Neuronal stem cell (in vitro differentiated cells): ENCODE data around the gene PSD4.

Experiments
- DNase-seq: peaks from one replicate; pipeline ENCODE4 v3.0.0-alpha.2; 2013; ENCODE audit warnings: low spot score
- H2AFZ ChIP-seq: one replicate; pipeline ENCODE4 v1.6.1; 2013; ENCODE audit warnings: mild to moderate bottlenecking, low read length, inconsistent platforms
- H2AK5ac ChIP-seq: 2 replicates; pipeline ENCODE4 v1.6.1; 2013; ENCODE audit warnings: low read depth, mild to moderate bottlenecking, inconsistent platforms, low read length, moderate library complexity, mixed read lengths
- H2BK120ac ChIP-seq: 2 replicates; pipeline ENCODE4 v1.6.1; 2013; ENCODE audit warnings: low read depth, mild to moderate bottlenecking, inconsistent platforms, low read length, moderate library complexity, mixed read lengths
- H2BK12ac ChIP-seq: one replicate; pipeline ENCODE4 v1.6.1; 2013; ENCODE audit warnings: low read length, inconsistent platforms
- H2BK15ac ChIP-seq: 2 replicates; pipeline ENCODE4 v1.6.1; 2013; ENCODE audit warnings: mild to moderate bottlenecking, low read length, inconsistent platforms, mixed read lengths
- H2BK5ac ChIP-seq: one replicate; pipeline ENCODE4 v1.6.1; 2013; ENCODE audit warnings: inconsistent platforms, mild to moderate bottlenecking, low read length, moderate library complexity
- H3K14ac ChIP-seq: one replicate; pipeline ENCODE4 v1.6.1; 2013; ENCODE audit warnings: low read length, inconsistent platforms
- H3K18ac ChIP-seq: 2 replicates; pipeline ENCODE4 v1.6.1; 2013; ENCODE audit warnings: low read length, inconsistent platforms
- H3K23ac ChIP-seq: 2 replicates; pipeline ENCODE4 v1.6.1; 2013; ENCODE audit warnings: low read depth, mild to moderate bottlenecking, mixed read lengths, low read length, inconsistent platforms; ENCODE audit not compliant: poor library complexity
- H3K27ac ChIP-seq: replicated peaks from 3 replicates; pipeline ENCODE4 v1.5.1; 2013; ENCODE audit warnings: low read length, inconsistent platforms
- H3K27me3 ChIP-seq, 3 experiments: 2 replicates each; pipeline ENCODE4 v1.6.1; 2013; ENCODE audit warnings: low read length in 3 of 3, mild to moderate bottlenecking in 2 of 3, inconsistent platforms in 1 of 3, low read depth in 1 of 3, mixed read lengths in 1 of 3, moderate library complexity in 1 of 3; ENCODE audit not compliant: control insufficient read depth in 3 of 3, insufficient read depth in 3 of 3
- H3K36me3 ChIP-seq, 2 donors: replicated peaks in 1 of 2; 2 replicates each; pipeline ENCODE4 v1.6.1; 2013; ENCODE audit warnings: low read length in 2 of 2; ENCODE audit not compliant: control insufficient read depth in 2 of 2, insufficient read depth in 2 of 2
- H3K4ac ChIP-seq: 2 replicates; pipeline ENCODE4 v1.6.1; 2013; ENCODE audit warnings: inconsistent platforms, mild to moderate bottlenecking, low read length, moderate library complexity
- H3K4me1 ChIP-seq, 2 donors: 1 replicate in 1 of 2; 2 replicates in 1 of 2; pipeline ENCODE4 v1.6.1; 2013; ENCODE audit warnings: low read length in 2 of 2, low read depth in 1 of 2; ENCODE audit not compliant: control insufficient read depth in 2 of 2, insufficient read depth in 1 of 2
- H3K4me2 ChIP-seq: one replicate; pipeline ENCODE4 v1.6.1; 2013; ENCODE audit warnings: mild to moderate bottlenecking, low read length, inconsistent platforms; ENCODE audit not compliant: insufficient read depth, poor library complexity, severe bottlenecking
- H3K4me3 ChIP-seq, 2 donors: 2 replicates each; pipeline ENCODE4 v1.5.1; 2013; ENCODE audit warnings: low read length in 2 of 2, mild to moderate bottlenecking in 2 of 2, inconsistent platforms in 1 of 2, moderate library complexity in 1 of 2
- H3K79me1 ChIP-seq: one replicate; pipeline ENCODE4 v1.6.1; 2013; ENCODE audit warnings: low read depth, mild to moderate bottlenecking, inconsistent platforms, low read length, moderate library complexity
- H3K9ac ChIP-seq: one replicate; pipeline ENCODE4 v1.6.1; 2013; ENCODE audit warnings: mild to moderate bottlenecking, low read depth, low read length, inconsistent platforms; ENCODE audit not compliant: poor library complexity
- H3K9me3 ChIP-seq, 2 donors: replicated peaks in 1 of 2; 2 replicates each; pipeline versions ENCODE3 to v1.6.1; 2013; ENCODE audit warnings: low read length in 2 of 2, mild to moderate bottlenecking in 2 of 2, inconsistent platforms in 1 of 2, low read depth in 1 of 2, mixed read lengths in 1 of 2, moderate library complexity in 1 of 2; ENCODE audit not compliant: control insufficient read depth in 2 of 2, insufficient read depth in 1 of 2
- H4K8ac ChIP-seq: one replicate; pipeline ENCODE4 v1.6.1; 2013; ENCODE audit warnings: low read depth, mild to moderate bottlenecking, inconsistent platforms, low read length, moderate library complexity
- H4K91ac ChIP-seq: one replicate; pipeline ENCODE4 v1.6.1; 2013; ENCODE audit warnings: low read length, low read depth, mild to moderate bottlenecking, inconsistent platforms; ENCODE audit not compliant: poor library complexity
- WGBS, 2 donors: extraction: QIAGEN DNeasy Blood & Tissue Kit; methylation state at CpG; one replicate each; pipeline ENCODE4 v1.1.7; 2013; ENCODE audit warnings: missing lambda C conversion rate in 2 of 2, mixed read lengths in 1 of 2; ENCODE audit not compliant: insufficient read length in 2 of 2, insufficient replicate concordance in 1 of 2; ENCODE audit errors: extremely low coverage in 2 of 2; 5-methylcytosine and 5-hydroxymethylcytosine counted together

The PSD4 gene

DNA sequence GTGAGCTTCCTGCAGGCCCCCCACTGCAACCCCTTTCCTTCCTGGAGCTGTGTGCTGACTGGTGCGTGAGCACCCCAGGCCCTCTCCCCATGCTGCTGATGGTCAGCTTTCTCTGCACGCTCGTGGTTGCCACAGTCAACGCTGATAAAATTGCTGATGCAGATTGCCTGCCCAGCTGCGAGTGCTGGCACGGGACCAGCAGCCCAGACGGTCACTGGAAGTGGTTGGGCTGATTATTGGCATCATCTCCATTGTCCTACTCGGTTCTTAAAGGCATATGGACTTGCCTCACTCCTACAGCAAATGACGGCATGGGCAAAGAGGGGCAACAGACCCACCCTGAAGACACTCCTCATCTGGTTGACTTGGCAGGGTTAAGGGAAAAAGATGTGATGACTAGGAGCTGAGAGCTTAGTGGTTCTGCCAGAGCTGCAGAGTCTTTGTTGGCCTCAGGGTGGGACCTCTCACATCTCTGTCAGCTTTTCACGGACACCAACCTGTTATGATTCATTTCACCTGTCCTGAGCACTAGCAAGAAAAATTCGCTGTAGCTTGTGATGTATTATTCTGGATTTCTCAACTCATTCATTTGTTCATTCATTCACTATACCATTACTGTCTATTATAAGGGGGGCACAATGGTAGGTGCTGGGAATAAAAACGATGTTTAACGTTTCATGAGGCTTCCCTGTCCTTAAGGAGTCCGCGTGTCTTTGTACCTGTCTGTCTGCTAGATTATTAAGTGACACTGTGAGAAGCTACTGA lies 66.6 kb downstream of the PSD4 start:
- no peak overlapping the region for H2BK120ac ChIP-seq
- no peak overlapping the region for H4K8ac ChIP-seq
- no peak for DNase-seq
- H2AFZ ChIP-seq: no peak overlapping the region
- H3K4ac ChIP-seq: no peak overlapping the region
- H3K27me3 ChIP-seq: no peaks in the 10 kb centered on the region
- peaks cover 0 to 5% of the 10 kb centered on the region in 2 donors for H3K9me3 ChIP-seq
- H3K27ac ChIP-seq: no peak overlapping the region
- H3K4me2 ChIP-seq: no peak overlapping the region
- no peak overlapping the region for H3K18ac ChIP-seq
- H3K9ac ChIP-seq: no peak overlapping the region
- no peak overlapping the region for H2BK12ac ChIP-seq
- H3K4me1 ChIP-seq: peaks cover 13 to 17% of the 10 kb centered on the region in 2 donors
- no peak overlapping the region for H3K14ac ChIP-seq
- no peak overlapping the region for H3K23ac ChIP-seq
- H2BK5ac ChIP-seq: no peak overlapping the region
- H2BK15ac ChIP-seq: peak overlapping the region; percentile 37
- no peak overlapping the region for H3K4me3 ChIP-seq
- no peak overlapping the region for H2AK5ac ChIP-seq
- no peak overlapping the region for H4K91ac ChIP-seq
- no peaks in the 10 kb centered on the region for H3K79me1 ChIP-seq
- no CpG with 5 or more reads among the region's 15 CpGs for WGBS, 2 donors
- H3K36me3 ChIP-seq: peaks cover 0 to 5% of the 10 kb centered on the region in 2 donors

DNA sequence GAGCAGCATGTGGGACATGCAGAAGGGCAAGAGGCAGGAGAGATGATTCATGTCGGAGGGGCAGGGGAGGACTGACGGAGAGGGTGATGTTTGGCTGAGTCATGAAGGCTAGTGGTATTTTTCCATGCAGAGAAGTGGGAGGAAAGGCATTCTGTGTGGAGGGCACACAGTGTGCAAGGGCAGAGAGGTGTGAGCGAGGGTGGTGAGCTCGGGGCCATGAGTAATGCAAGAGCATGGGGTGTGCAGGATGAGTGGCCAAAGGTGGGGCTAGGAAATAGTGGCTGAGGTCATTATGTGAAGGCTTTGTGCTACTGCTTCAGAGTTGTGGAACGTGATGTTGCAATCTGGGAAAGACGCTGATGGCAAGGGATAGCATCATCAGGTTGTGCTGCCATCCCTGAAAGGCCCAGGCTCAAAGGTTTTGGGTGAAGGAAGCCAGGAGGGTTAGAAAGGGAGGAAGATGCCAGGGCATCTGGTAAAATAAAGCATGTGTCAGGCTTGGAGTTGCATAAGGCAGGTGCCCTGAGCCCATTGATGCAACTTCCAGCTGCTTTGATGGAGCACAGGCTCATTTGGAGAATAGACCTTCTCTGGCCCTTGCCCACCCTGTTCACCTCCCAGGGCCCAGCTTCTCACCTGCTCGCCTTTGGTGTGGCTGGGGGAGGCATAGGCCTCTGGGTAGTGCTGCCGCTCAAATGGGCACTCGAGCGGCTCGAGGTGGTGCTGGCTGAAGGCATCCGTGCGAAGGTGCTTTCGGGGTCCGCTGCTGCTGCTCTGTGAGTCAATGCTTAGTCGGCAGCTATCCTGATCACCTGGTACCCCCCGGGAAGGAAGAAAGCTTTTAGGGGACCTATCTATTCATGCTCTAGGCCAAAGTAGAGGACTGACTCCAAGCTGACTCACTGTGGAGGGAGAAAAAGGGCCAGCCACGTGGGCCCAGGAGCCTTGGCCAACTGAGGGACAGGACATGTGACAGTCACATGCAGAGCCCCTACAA lies 67.4 kb downstream of the PSD4 start:
- Histone ChIP-seq H3K79me1 (no peaks in the 10 kb centered on the region), H3K4me1 (peaks cover 19 to 20% of the 10 kb centered on the region in 2 donors), H3K36me3 (peaks cover 0 to 5% of the 10 kb centered on the region in 2 donors), H3K9ac (no peak overlapping the region), H4K8ac (no peak overlapping the region), H3K27ac (no peak overlapping the region), H3K4me3 (no peak overlapping the region), H2BK5ac (no peak overlapping the region), H2BK15ac (no peak overlapping the region), H3K9me3 (peaks cover 0 to 5% of the 10 kb centered on the region in 2 donors), H3K27me3 (no peaks in the 10 kb centered on the region), H3K18ac (no peak overlapping the region), H2BK12ac (peak overlapping the region; percentile 30), H3K14ac (no peak overlapping the region), H3K4ac (no peak overlapping the region), H3K23ac (no peak overlapping the region), H2AFZ (no peak overlapping the region), H3K4me2 (no peak overlapping the region), H4K91ac (peak overlapping the region; percentile 56), H2AK5ac (no peak overlapping the region), H2BK120ac (no peak overlapping the region)
- DNase-seq: no peak
- WGBS, 2 donors: no CpG with 5 or more reads among the region's 18 CpGs

DNA sequence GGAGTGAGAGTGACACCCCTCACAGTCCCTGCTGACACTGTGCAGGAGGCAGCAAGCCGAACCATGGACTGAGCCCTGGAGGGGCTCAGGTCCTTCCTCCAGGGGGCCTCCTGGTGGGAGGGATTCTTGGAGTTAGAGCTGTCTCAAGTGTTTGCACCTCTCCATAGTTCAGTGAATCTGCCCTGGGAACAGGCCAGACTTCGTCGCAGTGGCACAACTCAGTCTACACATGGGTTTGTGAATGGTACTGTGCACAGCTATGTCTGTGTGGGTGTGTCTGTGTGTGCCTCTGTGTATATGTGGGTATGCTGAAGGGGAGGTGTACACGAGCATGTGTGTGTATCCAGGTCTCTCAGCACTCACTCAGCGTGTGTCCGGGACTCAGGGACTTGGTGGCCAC lies 68.6 kb downstream of the PSD4 start:
- Histone ChIP-seq H3K36me3 (peaks cover 0 to 3% of the 10 kb centered on the region in 2 donors), H3K79me1 (peaks cover 4% of the 10 kb centered on the region), H3K23ac (no peak overlapping the region), H3K18ac (peak overlapping the region; percentile 9), H2AK5ac (no peak overlapping the region), H2BK5ac (no peak overlapping the region), H3K9me3 (no peaks in the 10 kb centered on the region), H2BK15ac (no peak overlapping the region), H3K4me3 (no peak overlapping the region), H3K27me3 (no peaks in the 10 kb centered on the region), H3K4ac (no peak overlapping the region), H3K9ac (no peak overlapping the region), H3K27ac (no peak overlapping the region), H3K14ac (no peak overlapping the region), H3K4me1 (peaks cover 19 to 20% of the 10 kb centered on the region in 2 donors), H4K91ac (no peak overlapping the region), H3K4me2 (no peak overlapping the region), H2BK12ac (no peak overlapping the region), H2BK120ac (no peak overlapping the region), H2AFZ (no peak overlapping the region), H4K8ac (no peak overlapping the region)
- no peak for DNase-seq
- WGBS, 2 donors: no CpG with 5 or more reads among the region's 6 CpGs

DNA sequence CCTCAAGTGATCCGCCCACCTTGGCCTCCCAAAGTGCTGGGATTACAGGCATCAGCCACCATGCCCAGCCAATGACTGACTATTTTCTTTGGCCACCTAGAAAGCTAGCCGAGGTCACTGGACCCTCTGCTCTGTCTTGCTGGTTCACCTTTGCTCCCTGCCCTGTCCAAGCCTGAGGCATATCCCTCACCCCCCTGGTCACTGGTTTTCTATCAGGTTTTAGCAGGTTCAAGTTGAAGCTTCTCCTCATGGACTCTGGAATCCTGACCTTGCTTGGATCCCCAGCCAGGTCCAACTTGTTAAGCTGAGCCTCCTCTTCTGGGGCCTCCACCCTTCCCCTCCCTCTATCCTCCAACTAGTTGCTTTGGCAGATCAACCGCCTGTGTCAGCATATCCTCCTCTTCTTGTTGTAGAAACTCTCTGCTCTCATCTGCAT lies 71.5 kb downstream of the PSD4 start:
- Histone ChIP-seq H3K79me1 (peaks cover 4% of the 10 kb centered on the region), H3K27me3 (no peaks in the 10 kb centered on the region), H3K4me2 (no peak overlapping the region), H3K14ac (no peak overlapping the region), H3K9me3 (no peaks in the 10 kb centered on the region), H3K27ac (no peak overlapping the region), H3K4ac (no peak overlapping the region), H2BK5ac (no peak overlapping the region), H3K23ac (no peak overlapping the region), H2BK120ac (no peak overlapping the region), H4K91ac (no peak overlapping the region), H3K4me3 (no peak overlapping the region), H2AK5ac (no peak overlapping the region), H2AFZ (peak overlapping the region; percentile 54), H4K8ac (no peak overlapping the region), H3K36me3 (no peaks in the 10 kb centered on the region), H2BK15ac (no peak overlapping the region), H3K4me1 (peaks cover 19 to 20% of the 10 kb centered on the region in 2 donors), H3K9ac (no peak overlapping the region), H3K18ac (no peak overlapping the region), H2BK12ac (no peak overlapping the region)
- WGBS, 2 donors: no CpG with 5 or more reads among the region's 3 CpGs
- no peak for DNase-seq
